GM23338 (cell line): Measurements from ENCODE around the gene TRAF1. TPM values are rescaled to one million over a fixed set of nuclear protein-coding genes. Genes with fewer than 3 reads are reported as not detected.

Experiments used
- EZH2phosphoT487 ChIP-seq: fragments of 200-600 bp; sonication (generic); IDR thresholded peaks from one replicate; pipeline ENCODE4 v1.8.1; 2018; ENCODE audit warnings: antibody characterized with exemption; ENCODE audit not compliant: unreplicated experiment
- STAT1 ChIP-seq: IDR thresholded peaks from one replicate; pipeline ENCODE4 v1.6.1; 2016; ENCODE audit warnings: antibody characterized with exemption; ENCODE audit not compliant: unreplicated experiment
- polyA plus RNA-seq: library from polyadenylated mRNA; unstranded; fragments of >200 nt; fragmentation: Nextera tagmentation; extraction: Ambion mirVana; gene quantifications from 2 replicates; pipeline ENCODE4 v1.2.1, GENCODE V29; 2016
- total RNA-seq: library from RNA; depleted of rRNA; stranded (reverse); fragments of >200 nt; shearing (Covaris generic); gene quantifications from 2 replicates; pipeline ENCODE4 v1.2.3, GENCODE V29; 2014
- TF ChIP-seq, protein P1 (sequence below): fragments of 250-450 bp; sonication (Bioruptor Pico); IDR thresholded peaks from 2 replicates; pipeline ENCODE4 v1.5.0; 2020; ENCODE audit warnings: mild to moderate bottlenecking, moderate library complexity
- TF ChIP-seq, protein P2 (sequence below): IDR thresholded peaks from one replicate; pipeline ENCODE4 v1.6.1; 2018; ENCODE audit warnings: antibody characterized with exemption; ENCODE audit not compliant: unreplicated experiment

Gene TRAF1
- total and polyA plus RNA-seq, 2 experiments from 2014 or later, result 0.39 to 1.4 TPM

DNA sequence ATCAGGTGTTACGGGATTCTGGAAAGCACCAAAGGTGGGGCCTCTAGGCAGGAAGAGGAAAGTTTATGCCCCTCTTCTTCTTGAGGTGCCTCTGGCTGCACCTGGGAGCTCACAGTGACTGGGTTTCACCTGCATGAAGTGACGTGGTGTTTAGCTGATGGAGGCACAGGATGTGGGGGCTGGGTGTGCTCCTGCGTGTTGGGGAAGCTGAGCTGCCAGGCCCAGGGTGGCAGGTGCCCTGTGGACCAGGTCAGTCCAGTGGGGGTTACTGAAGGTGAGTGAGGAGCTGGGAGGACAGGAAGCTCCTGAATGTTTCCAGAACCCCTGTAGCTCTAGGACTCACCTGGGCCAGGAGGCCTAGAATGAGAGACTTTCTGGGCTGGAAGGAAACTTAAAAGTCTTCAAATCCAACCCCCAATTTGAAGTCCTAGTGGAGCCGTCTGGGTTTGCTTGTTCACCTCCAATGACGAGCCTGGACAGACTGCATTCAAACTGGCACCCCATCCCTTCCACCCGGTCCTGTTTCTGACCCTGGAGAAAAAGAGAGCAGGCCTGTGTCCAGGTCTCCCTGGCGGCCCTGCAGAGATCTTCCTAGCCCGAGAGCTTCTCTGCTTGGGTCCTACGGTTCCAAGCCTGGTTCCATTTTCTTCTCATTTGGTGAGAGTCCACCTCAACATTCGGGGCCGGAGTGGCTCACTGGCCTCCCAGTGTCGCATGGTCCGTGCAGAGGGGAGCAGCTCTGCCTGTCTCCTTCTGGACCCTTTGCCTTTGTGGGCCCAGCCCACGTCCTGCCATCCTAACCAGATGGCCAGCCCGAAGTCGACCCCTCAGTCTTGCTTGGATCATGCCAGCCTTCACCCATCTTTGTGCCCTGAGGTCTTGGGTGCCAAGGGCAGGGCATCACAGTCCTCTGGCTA lies 22.3 kb downstream of the TRAF1 start (continued):
- TF ChIP-seq, protein P1, sequence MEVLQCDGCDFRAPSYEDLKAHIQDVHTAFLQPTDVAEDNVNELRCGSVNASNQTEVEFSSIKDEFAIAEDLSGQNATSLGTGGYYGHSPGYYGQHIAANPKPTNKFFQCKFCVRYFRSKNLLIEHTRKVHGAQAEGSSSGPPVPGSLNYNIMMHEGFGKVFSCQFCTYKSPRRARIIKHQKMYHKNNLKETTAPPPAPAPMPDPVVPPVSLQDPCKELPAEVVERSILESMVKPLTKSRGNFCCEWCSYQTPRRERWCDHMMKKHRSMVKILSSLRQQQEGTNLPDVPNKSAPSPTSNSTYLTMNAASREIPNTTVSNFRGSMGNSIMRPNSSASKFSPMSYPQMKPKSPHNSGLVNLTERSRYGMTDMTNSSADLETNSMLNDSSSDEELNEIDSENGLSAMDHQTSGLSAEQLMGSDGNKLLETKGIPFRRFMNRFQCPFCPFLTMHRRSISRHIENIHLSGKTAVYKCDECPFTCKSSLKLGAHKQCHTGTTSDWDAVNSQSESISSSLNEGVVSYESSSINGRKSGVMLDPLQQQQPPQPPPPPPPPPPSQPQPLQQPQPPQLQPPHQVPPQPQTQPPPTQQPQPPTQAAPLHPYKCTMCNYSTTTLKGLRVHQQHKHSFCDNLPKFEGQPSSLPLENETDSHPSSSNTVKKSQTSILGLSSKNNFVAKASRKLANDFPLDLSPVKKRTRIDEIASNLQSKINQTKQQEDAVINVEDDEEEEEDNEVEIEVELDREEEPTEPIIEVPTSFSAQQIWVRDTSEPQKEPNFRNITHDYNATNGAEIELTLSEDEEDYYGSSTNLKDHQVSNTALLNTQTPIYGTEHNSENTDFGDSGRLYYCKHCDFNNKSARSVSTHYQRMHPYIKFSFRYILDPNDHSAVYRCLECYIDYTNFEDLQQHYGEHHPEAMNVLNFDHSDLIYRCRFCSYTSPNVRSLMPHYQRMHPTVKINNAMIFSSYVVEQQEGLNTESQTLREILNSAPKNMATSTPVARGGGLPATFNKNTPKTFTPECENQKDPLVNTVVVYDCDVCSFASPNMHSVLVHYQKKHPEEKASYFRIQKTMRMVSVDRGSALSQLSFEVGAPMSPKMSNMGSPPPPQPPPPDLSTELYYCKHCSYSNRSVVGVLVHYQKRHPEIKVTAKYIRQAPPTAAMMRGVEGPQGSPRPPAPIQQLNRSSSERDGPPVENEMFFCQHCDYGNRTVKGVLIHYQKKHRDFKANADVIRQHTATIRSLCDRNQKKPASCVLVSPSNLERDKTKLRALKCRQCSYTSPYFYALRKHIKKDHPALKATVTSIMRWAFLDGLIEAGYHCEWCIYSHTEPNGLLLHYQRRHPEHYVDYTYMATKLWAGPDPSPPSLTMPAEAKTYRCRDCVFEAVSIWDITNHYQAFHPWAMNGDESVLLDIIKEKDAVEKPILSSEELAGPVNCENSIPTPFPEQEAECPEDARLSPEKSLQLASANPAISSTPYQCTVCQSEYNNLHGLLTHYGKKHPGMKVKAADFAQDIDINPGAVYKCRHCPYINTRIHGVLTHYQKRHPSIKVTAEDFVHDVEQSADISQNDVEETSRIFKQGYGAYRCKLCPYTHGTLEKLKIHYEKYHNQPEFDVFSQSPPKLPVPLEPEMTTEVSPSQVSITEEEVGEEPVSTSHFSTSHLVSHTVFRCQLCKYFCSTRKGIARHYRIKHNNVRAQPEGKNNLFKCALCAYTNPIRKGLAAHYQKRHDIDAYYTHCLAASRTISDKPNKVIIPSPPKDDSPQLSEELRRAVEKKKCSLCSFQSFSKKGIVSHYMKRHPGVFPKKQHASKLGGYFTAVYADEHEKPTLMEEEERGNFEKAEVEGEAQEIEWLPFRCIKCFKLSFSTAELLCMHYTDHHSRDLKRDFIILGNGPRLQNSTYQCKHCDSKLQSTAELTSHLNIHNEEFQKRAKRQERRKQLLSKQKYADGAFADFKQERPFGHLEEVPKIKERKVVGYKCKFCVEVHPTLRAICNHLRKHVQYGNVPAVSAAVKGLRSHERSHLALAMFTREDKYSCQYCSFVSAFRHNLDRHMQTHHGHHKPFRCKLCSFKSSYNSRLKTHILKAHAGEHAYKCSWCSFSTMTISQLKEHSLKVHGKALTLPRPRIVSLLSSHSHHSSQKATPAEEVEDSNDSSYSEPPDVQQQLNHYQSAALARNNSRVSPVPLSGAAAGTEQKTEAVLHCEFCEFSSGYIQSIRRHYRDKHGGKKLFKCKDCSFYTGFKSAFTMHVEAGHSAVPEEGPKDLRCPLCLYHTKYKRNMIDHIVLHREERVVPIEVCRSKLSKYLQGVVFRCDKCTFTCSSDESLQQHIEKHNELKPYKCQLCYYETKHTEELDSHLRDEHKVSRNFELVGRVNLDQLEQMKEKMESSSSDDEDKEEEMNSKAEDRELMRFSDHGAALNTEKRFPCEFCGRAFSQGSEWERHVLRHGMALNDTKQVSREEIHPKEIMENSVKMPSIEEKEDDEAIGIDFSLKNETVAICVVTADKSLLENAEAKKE, result no peak
- no peak for TF ChIP-seq STAT1
- TF ChIP-seq EZH2phosphoT487, result no peak
- TF ChIP-seq, protein P2, sequence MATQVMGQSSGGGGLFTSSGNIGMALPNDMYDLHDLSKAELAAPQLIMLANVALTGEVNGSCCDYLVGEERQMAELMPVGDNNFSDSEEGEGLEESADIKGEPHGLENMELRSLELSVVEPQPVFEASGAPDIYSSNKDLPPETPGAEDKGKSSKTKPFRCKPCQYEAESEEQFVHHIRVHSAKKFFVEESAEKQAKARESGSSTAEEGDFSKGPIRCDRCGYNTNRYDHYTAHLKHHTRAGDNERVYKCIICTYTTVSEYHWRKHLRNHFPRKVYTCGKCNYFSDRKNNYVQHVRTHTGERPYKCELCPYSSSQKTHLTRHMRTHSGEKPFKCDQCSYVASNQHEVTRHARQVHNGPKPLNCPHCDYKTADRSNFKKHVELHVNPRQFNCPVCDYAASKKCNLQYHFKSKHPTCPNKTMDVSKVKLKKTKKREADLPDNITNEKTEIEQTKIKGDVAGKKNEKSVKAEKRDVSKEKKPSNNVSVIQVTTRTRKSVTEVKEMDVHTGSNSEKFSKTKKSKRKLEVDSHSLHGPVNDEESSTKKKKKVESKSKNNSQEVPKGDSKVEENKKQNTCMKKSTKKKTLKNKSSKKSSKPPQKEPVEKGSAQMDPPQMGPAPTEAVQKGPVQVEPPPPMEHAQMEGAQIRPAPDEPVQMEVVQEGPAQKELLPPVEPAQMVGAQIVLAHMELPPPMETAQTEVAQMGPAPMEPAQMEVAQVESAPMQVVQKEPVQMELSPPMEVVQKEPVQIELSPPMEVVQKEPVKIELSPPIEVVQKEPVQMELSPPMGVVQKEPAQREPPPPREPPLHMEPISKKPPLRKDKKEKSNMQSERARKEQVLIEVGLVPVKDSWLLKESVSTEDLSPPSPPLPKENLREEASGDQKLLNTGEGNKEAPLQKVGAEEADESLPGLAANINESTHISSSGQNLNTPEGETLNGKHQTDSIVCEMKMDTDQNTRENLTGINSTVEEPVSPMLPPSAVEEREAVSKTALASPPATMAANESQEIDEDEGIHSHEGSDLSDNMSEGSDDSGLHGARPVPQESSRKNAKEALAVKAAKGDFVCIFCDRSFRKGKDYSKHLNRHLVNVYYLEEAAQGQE, result no peak
